ENCODE data around the gene TBXT.

- no peak for TF ChIP-seq CTCF (conservative IDR thresholded peaks at IDR 0.05; ENCODE audit: low read depth in 2 of 2)
- no peak for TF ChIP-seq EZH2phosphoT487 (IDR thresholded peaks at IDR 0.05; ENCODE audit: unreplicated experiment)
- no peak for TF ChIP-seq EZH2 (IDR thresholded peaks at IDR 0.05; ENCODE audit: low read depth, unreplicated experiment)
These were observed 28.2 kb upstream of the TBXT start for GRCh38 chr6:166195860-166196238.

Data from GM23338 (cell line).